ENCODE measurements around the gene CYTH3. TPM values are rescaled to one million over a fixed set of nuclear protein-coding genes. Genes with fewer than 3 reads are reported as not detected.

The CYTH3 gene
- total and polyA plus RNA-seq, 2 donors (not counting 3 experiments of a cell fraction or from before 2014, with no cell fraction given), result 8.6 to 11.2 TPM

GRCh38 chr7:6274743-6275142 is 2.3 kb upstream of the CYTH3 start:
- H3K27ac ChIP-seq (ENCODE audit: insufficient read depth, low read depth, low read length), result no peak overlapping the region

More at GRCh38 chr7:6274743-6275142, 2.3 kb upstream of the CYTH3 start:
- TF ChIP-seq EZH2 (IDR thresholded peaks at IDR 0.05; ENCODE audit: borderline replicate concordance, low read depth, low read length, severe bottlenecking) (no peak), JUN (IDR thresholded peaks at IDR 0.05; ENCODE audit: borderline replicate concordance, insufficient read depth, insufficient read length, low read depth) (no peak), MAX (IDR thresholded peaks at IDR 0.05; ENCODE audit: insufficient read depth, insufficient read length) (no peak), POLR2AphosphoS5 (IDR thresholded peaks at IDR 0.05; ENCODE audit: insufficient read depth, low read depth, low read length) (no peak), GATA2 (IDR thresholded peaks at IDR 0.05; ENCODE audit: insufficient read depth, insufficient read length, low read depth, low read length) (no peak), FOS (IDR thresholded peaks at IDR 0.05; ENCODE audit: borderline replicate concordance, insufficient read depth, low read length) (no peak), POLR2A (IDR thresholded peaks at IDR 0.05; ENCODE audit: low read depth, low read length) (no peak), MYC (IDR thresholded peaks at IDR 0.05; ENCODE audit: low read depth, low read length) (no peak)
- TF ChIP-seq, protein P1, sequence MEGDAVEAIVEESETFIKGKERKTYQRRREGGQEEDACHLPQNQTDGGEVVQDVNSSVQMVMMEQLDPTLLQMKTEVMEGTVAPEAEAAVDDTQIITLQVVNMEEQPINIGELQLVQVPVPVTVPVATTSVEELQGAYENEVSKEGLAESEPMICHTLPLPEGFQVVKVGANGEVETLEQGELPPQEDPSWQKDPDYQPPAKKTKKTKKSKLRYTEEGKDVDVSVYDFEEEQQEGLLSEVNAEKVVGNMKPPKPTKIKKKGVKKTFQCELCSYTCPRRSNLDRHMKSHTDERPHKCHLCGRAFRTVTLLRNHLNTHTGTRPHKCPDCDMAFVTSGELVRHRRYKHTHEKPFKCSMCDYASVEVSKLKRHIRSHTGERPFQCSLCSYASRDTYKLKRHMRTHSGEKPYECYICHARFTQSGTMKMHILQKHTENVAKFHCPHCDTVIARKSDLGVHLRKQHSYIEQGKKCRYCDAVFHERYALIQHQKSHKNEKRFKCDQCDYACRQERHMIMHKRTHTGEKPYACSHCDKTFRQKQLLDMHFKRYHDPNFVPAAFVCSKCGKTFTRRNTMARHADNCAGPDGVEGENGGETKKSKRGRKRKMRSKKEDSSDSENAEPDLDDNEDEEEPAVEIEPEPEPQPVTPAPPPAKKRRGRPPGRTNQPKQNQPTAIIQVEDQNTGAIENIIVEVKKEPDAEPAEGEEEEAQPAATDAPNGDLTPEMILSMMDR (IDR thresholded peaks at IDR 0.05; ENCODE audit: extremely low read depth in 1 of 2, insufficient read depth in 1 of 2, low read depth in 1 of 2, low read length in 2 of 2), result no peak
- Histone ChIP-seq H3K9ac (replicated peaks; ENCODE audit: extremely low read depth, insufficient read depth, low read length) (no peak overlapping the region), H2AFZ (ENCODE audit: low read depth, low read length) (no peak overlapping the region), H3K4me2 (ENCODE audit: insufficient read depth, low read length) (no peak overlapping the region), H4K20me1 (replicated peaks; ENCODE audit: control insufficient read depth, extremely low read depth, insufficient read depth, low read length) (no peaks in the 10 kb centered on the region), H3K79me2 (ENCODE audit: control insufficient read depth, insufficient read depth, low read length) (no peaks in the 10 kb centered on the region), H3K9me3 (replicated peaks; ENCODE audit: control insufficient read depth, insufficient read depth, low read length) (no peaks in the 10 kb centered on the region), H3K36me3 (ENCODE audit: control insufficient read depth in 2 of 2, extremely low read depth in 1 of 2, insufficient read depth in 2 of 2, low read length in 2 of 2) (no peaks in the 10 kb centered on the region), H3K27me3 (ENCODE audit: control insufficient read depth in 2 of 2, insufficient read depth in 2 of 2, low read length in 2 of 2) (peaks cover 3% of the 10 kb centered on the region in 2 experiments), H3K9me1 (replicated peaks; ENCODE audit: control insufficient read depth, extremely low read depth, insufficient read depth, low read length) (no peaks in the 10 kb centered on the region), H3K4me1 (ENCODE audit: control insufficient read depth, extremely low read depth, insufficient read depth, low read length) (peaks cover 9% of the 10 kb centered on the region), H3K4me3 (replicated peaks in 1 of 3; ENCODE audit: insufficient read depth in 1 of 3, low read depth in 1 of 3, low read length in 3 of 3) (no peak overlapping the region)
- BruUV-seq (replicated peaks), result no TSS peak
- dilution Hi-C loops (cut with MboI; ENCODE audit: extremely low pct_ligation_motif_present, low sequenced_read_pairs) (no loop called here), intact Hi-C loops (cut with micrococcal nuclease) (loop anchor here (5.0 kb wide), 2 partner anchors 42 to 48 kb away; no protein-coding TSS in a partner anchor)
- DNase-seq (ENCODE audit: low read depth, low spot score) (no peak), FAIRE-seq (no peak)
- ChIA-PET CTCF (interaction anchor here (1.5 kb wide), 1 partner anchor 114 kb away, joined by 7 read pairs; no protein-coding TSS in a partner anchor), POLR2A (no interaction called here)

Data from endothelial cell of umbilical vein (primary cell).